ENCODE data around the gene PARP16. TPM values are rescaled to one million over a fixed set of nuclear protein-coding genes. Genes with fewer than 3 reads are reported as not detected.
"Not testable (repeated sequence)": the region's sequence is repeated elsewhere in the genome, so short reads cannot be mapped to it uniquely, and the experiment has no call there.

PARP16 gene
- total and polyA plus RNA-seq, 4 experiments from 2014 or later, result 20.8 to 27.2 (median 24.2) TPM

DNA sequence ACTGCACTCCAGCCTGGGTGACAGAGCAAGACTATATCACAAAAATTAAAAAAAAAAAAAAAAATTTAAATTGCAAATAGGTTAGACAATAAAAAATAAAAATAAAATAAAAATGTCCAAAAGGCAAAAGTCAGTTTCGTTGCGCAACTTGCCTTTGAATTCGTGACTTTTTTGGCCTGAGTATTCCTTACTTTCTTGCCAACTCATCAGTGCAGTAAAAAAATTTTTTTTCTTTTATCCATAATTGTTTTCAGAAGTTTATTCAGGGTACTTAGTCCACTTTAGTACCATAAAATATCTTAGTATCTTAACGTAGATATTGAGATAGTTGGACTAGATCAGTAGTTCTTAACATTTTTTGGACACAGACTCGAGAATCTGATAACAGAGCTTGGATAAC lies 53.0 kb downstream of the PARP16 start:
- H3K9me3 ChIP-seq (ENCODE audit: control insufficient read depth in 1 of 2, low read length in 2 of 2), result no peaks in the 10 kb centered on the region
- CTCF ChIA-PET (ENCODE audit: partially characterized antibody), result no interaction called here
- no peaks in the 10 kb centered on the region for H3K4me1 ChIP-seq (ENCODE audit: insufficient read depth, low read length)
- H3K4me1 Mint-ChIP-seq, result no peaks in the 10 kb centered on the region
- H3K27ac ChIP-seq (ENCODE audit: low read depth, low read length), result no peak overlapping the region
- no peak for DNase-seq
- peaks cover 0 to 3% (median 0%) of the 10 kb centered on the region in 8 donors for H3K9me3 Mint-ChIP-seq
- no peaks in the 10 kb centered on the region for H3K27me3 ChIP-seq (ENCODE audit: insufficient read depth, low read length)
- H3K4me3 ChIP-seq (ENCODE audit: low read length in 2 of 2), result no peak overlapping the region
- intact Hi-C loops (cut with micrococcal nuclease), result no loop called here
- no peaks in the 10 kb centered on the region for H3K27me3 Mint-ChIP-seq
- no peak overlapping the region for H3K27ac Mint-ChIP-seq
- POLR2A ChIA-PET (ENCODE audit: partially characterized antibody), result no interaction called here
- H3K36me3 ChIP-seq (ENCODE audit: insufficient read depth, low read length), result no peaks in the 10 kb centered on the region
- no peaks in the 10 kb centered on the region for H3K36me3 Mint-ChIP-seq
- H3K4me3 Mint-ChIP-seq, result no peak overlapping the region

DNA sequence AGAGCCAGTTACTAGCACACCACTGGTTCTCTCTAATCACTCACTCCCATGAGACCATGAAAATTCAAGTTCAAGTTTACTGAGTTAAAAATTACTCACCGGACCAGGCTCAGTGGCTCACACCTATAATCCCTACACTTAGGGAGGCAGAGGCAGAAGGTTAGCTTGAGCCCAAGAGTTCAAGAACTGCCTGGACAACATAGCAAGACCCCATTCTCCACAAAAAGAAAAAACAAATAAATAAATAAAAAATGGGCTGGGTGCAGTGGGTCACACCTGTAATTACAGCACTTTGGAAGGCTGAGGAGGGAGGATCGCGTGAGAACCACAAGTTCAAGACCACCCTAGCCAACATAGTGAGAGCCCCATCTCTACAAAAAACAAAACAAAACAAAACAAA lies 54.2 kb downstream of the PARP16 start:
- no peaks in the 10 kb centered on the region for H3K36me3 ChIP-seq (ENCODE audit: insufficient read depth, low read length)
- ChIA-PET POLR2A (ENCODE audit: partially characterized antibody) (no interaction called here), CTCF (ENCODE audit: partially characterized antibody) (no interaction called here)
- no peaks in the 10 kb centered on the region for H3K9me3 ChIP-seq (ENCODE audit: control insufficient read depth in 1 of 2, low read length in 2 of 2)
- no peaks in the 10 kb centered on the region for H3K27me3 ChIP-seq (ENCODE audit: insufficient read depth, low read length)
- no peak overlapping the region for H3K27ac ChIP-seq (ENCODE audit: low read depth, low read length)
- H3K27ac Mint-ChIP-seq, result no peak overlapping the region
- no peak for DNase-seq
- no peaks in the 10 kb centered on the region for H3K36me3 Mint-ChIP-seq
- no peak overlapping the region for H3K4me3 Mint-ChIP-seq
- H3K4me1 Mint-ChIP-seq, result no peaks in the 10 kb centered on the region
- no peaks in the 10 kb centered on the region for H3K9me3 Mint-ChIP-seq
- intact Hi-C loops (cut with micrococcal nuclease), result no loop called here
- H3K27me3 Mint-ChIP-seq, result no peaks in the 10 kb centered on the region
- H3K4me3 ChIP-seq (ENCODE audit: low read length in 2 of 2), result no peak overlapping the region
- H3K4me1 ChIP-seq (ENCODE audit: insufficient read depth, low read length), result no peaks in the 10 kb centered on the region

DNA sequence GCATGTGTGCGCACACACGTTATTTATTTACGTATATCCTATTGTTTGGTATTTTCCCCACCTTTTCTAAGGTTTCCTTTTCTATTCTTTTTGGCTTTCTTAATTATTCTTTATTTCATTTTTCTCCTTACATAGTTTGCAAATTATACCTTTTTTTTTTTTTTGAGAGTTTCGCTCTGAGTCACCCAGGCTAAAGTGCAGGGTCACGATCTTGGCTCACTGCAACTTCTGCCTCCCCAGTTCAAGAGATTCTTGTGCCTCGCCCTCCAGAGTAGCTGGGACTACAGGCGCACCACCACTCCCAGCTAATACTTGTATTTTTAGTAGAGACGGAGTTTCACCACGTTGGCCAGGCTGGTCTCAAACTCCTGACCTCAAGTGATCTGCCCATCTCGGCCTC lies 55.4 kb downstream of the PARP16 start:
- no peaks in the 10 kb centered on the region for H3K4me1 Mint-ChIP-seq
- Histone ChIP-seq H3K27me3 (ENCODE audit: insufficient read depth, low read length) (no peaks in the 10 kb centered on the region), H3K36me3 (ENCODE audit: insufficient read depth, low read length) (no peaks in the 10 kb centered on the region), H3K4me1 (ENCODE audit: insufficient read depth, low read length) (no peaks in the 10 kb centered on the region), H3K27ac (ENCODE audit: low read depth, low read length) (no peak overlapping the region), H3K4me3 (ENCODE audit: low read length in 2 of 2) (no peak overlapping the region), H3K9me3 (ENCODE audit: control insufficient read depth in 1 of 2, low read length in 2 of 2) (no peaks in the 10 kb centered on the region)
- H3K27ac Mint-ChIP-seq, result no peak overlapping the region
- POLR2A ChIA-PET (ENCODE audit: partially characterized antibody), result no interaction called here
- intact Hi-C loops (cut with micrococcal nuclease), result no loop called here
- H3K27me3 Mint-ChIP-seq, result no peaks in the 10 kb centered on the region
- CTCF ChIA-PET (ENCODE audit: partially characterized antibody), result no interaction called here
- no peak overlapping the region for H3K4me3 Mint-ChIP-seq
- no peaks in the 10 kb centered on the region for H3K9me3 Mint-ChIP-seq
- no peak for DNase-seq
- H3K36me3 Mint-ChIP-seq, result no peaks in the 10 kb centered on the region

DNA sequence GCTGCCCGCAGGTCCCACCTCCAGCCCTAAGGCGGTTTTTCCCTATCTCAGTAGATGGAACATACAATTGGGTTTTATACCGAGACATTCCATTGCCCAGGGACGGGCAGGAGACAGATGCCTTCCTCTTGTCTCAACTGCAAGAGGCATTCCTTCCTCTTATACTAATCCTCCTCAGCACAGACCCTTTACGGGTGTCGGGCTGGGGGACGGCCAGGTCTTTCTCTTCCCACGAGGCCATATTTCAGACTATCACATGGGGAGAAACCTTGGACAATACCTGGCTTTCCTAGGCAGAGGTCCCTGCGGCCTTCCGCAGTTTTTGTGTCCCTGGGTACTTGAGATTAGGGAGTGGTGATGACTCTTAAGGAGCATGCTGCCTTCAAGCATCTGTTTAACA lies 59.8 kb downstream of the PARP16 start:
- H3K4me1 Mint-ChIP-seq; POLR2A ChIA-PET (ENCODE audit: partially characterized antibody); H3K4me1 ChIP-seq (ENCODE audit: insufficient read depth, low read length); DNase-seq; H3K36me3 Mint-ChIP-seq; H3K9me3 Mint-ChIP-seq; H3K27me3 Mint-ChIP-seq; intact Hi-C loops (cut with micrococcal nuclease); H3K27me3 ChIP-seq (ENCODE audit: insufficient read depth, low read length); CTCF ChIA-PET (ENCODE audit: partially characterized antibody); H3K27ac ChIP-seq (ENCODE audit: low read depth, low read length); H3K4me3 ChIP-seq (ENCODE audit: low read length in 2 of 2); H3K36me3 ChIP-seq (ENCODE audit: insufficient read depth, low read length); H3K27ac Mint-ChIP-seq; H3K9me3 ChIP-seq (ENCODE audit: control insufficient read depth in 1 of 2, low read length in 2 of 2); H3K4me3 Mint-ChIP-seq: not testable (repeated sequence)

DNA sequence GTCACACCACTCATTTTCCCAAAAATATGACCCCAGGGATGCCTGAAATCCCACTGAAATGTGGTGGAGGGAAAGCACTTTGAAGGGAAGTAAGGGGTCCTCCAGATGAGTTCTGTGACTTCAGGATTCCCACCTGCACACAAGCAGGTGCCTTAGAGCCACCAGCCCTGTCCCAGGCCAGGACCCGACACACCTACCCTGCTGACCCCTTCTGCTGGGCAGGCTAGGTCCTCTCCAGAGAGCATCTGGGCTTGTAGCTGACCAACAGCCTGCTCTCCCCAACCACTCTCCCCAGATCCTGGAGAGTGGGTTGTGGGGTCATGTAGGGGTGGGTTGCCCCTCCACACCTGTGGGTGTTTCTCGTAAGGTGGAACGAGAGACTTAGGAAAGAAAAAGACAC lies 60.5 kb downstream of the PARP16 start:
- no peak overlapping the region for H3K4me3 ChIP-seq (ENCODE audit: low read length in 2 of 2)
- no peaks in the 10 kb centered on the region for H3K9me3 Mint-ChIP-seq

DNA sequence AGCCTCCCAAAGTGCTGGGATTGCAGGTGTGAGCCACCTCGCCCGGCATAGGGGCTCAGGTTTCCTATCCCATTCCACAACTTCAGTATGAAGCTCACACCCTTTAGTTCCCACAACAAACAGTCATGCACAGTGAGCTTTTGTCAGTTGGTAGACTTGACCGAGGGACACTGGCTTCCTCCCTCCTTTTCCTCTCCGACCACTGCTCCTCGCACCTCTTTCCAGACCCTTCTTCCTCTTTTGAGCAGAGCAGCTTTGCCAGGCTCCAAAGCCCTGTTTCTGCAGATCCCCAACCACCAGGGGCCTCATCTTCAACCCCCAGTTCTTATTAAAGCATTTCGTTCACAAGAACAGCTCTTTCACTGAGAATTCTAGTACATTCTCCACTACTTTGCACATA lies 62.7 kb downstream of the PARP16 start:
- Mint-ChIP-seq H3K4me1 (peaks cover 0 to 2% (median 0%) of the 10 kb centered on the region in 4 donors), H3K27ac (no peak overlapping the region), H3K27me3 (no peaks in the 10 kb centered on the region), H3K9me3 (no peaks in the 10 kb centered on the region), H3K4me3 (no peak overlapping the region), H3K36me3 (no peaks in the 10 kb centered on the region)
- Histone ChIP-seq H3K9me3 (ENCODE audit: control insufficient read depth in 1 of 2, low read length in 2 of 2) (no peaks in the 10 kb centered on the region), H3K4me1 (ENCODE audit: insufficient read depth, low read length) (no peaks in the 10 kb centered on the region), H3K27ac (ENCODE audit: low read depth, low read length) (no peak overlapping the region), H3K36me3 (ENCODE audit: insufficient read depth, low read length) (no peaks in the 10 kb centered on the region), H3K4me3 (ENCODE audit: low read length in 2 of 2) (no peak overlapping the region), H3K27me3 (ENCODE audit: insufficient read depth, low read length) (no peaks in the 10 kb centered on the region)
- CTCF ChIA-PET (ENCODE audit: partially characterized antibody), result no interaction called here
- POLR2A ChIA-PET (ENCODE audit: partially characterized antibody), result no interaction called here
- intact Hi-C loops (cut with micrococcal nuclease), result no loop called here
- no peak for DNase-seq

More for the DNA sequence above, 60.5 kb downstream of the PARP16 start:
- intact Hi-C loops (cut with micrococcal nuclease), result no loop called here
- DNase-seq, result no peak
- Histone ChIP-seq H3K36me3 (ENCODE audit: insufficient read depth, low read length) (no peaks in the 10 kb centered on the region), H3K27ac (ENCODE audit: low read depth, low read length) (no peak overlapping the region), H3K9me3 (ENCODE audit: control insufficient read depth in 1 of 2, low read length in 2 of 2) (no peaks in the 10 kb centered on the region), H3K4me1 (ENCODE audit: insufficient read depth, low read length) (no peaks in the 10 kb centered on the region), H3K27me3 (ENCODE audit: insufficient read depth, low read length) (no peaks in the 10 kb centered on the region)
- Mint-ChIP-seq H3K4me3 (no peak overlapping the region), H3K36me3 (no peaks in the 10 kb centered on the region), H3K27ac (no peak overlapping the region), H3K4me1 (no peaks in the 10 kb centered on the region), H3K27me3 (no peaks in the 10 kb centered on the region)
- ChIA-PET CTCF (ENCODE audit: partially characterized antibody) (no interaction called here), POLR2A (ENCODE audit: partially characterized antibody) (no interaction called here)

DNA sequence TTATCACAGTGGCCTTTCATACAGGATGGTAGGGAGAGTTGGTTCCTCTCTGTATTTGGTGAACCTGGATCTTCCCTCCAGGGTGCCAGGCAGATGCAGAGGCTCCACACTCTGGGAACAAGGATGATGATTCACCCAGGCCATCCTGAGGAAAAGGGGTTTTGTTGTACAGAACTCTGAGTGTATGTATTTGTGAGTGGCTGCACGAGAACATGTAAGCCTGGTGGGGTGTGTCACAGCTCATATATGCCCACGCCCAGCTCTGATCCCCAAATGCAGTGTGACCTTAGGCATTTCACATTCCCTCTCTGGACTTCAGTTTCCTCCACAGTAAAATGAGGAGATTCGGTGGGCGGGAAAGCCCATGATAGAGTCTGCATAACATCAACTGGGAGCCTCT lies 63.8 kb downstream of the PARP16 start:
- H3K9me3 Mint-ChIP-seq, result peaks cover 0 to 2% (median 0%) of the 10 kb centered on the region in 8 donors
- H3K36me3 Mint-ChIP-seq, result no peaks in the 10 kb centered on the region
- no peaks in the 10 kb centered on the region for H3K36me3 ChIP-seq (ENCODE audit: insufficient read depth, low read length)
- DNase-seq, result no peak
- no peak overlapping the region for H3K4me3 ChIP-seq (ENCODE audit: low read length in 2 of 2)
- H3K27me3 ChIP-seq (ENCODE audit: insufficient read depth, low read length), result no peaks in the 10 kb centered on the region
- H3K4me1 Mint-ChIP-seq, result peaks cover 0 to 4% (median under 1%) of the 10 kb centered on the region in 4 donors
- H3K9me3 ChIP-seq (ENCODE audit: control insufficient read depth in 1 of 2, low read length in 2 of 2), result no peaks in the 10 kb centered on the region
- ChIA-PET POLR2A (ENCODE audit: partially characterized antibody) (no interaction called here), CTCF (ENCODE audit: partially characterized antibody) (no interaction called here)
- H3K4me3 Mint-ChIP-seq, result no peak overlapping the region
- no peak overlapping the region for H3K27ac ChIP-seq (ENCODE audit: low read depth, low read length)
- no peaks in the 10 kb centered on the region for H3K27me3 Mint-ChIP-seq
- peak overlapping the region in 1 of 7 donors; percentile 12 for H3K27ac Mint-ChIP-seq
- H3K4me1 ChIP-seq (ENCODE audit: insufficient read depth, low read length), result no peaks in the 10 kb centered on the region
- intact Hi-C loops (cut with micrococcal nuclease), result no loop called here

DNA sequence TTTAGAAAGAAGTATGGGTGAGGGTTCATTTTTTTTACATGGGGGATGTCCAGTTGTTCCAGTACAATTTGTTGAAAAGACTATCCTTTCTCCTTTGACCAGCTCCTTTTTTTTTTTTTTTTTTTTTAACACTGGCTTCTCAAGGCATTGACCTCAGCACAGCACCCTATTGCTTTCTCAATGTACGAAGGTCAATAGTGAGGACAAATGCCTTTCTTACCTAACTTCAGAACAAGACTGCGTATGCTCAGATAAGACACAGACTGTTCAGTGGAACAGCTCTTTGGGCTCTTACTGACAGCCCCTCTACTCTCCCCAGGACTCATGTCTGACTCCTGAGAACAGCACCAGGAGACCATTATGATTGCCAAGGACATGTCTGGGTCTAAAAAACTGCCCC lies 65.0 kb downstream of the PARP16 start:
- POLR2A ChIA-PET (ENCODE audit: partially characterized antibody), result no interaction called here
- CTCF ChIA-PET (ENCODE audit: partially characterized antibody), result interaction anchor here (0.9 kb wide), 1 partner anchor 49 kb away, joined by 3 read pairs; no protein-coding TSS in a partner anchor
- no peaks in the 10 kb centered on the region for H3K27me3 ChIP-seq (ENCODE audit: insufficient read depth, low read length)

More for the DNA sequence above, 65.0 kb downstream of the PARP16 start:
- Mint-ChIP-seq H3K27me3 (no peaks in the 10 kb centered on the region), H3K36me3 (no peaks in the 10 kb centered on the region), H3K9me3 (peaks cover 0 to 2% (median 0%) of the 10 kb centered on the region in 8 donors), H3K4me3 (no peak overlapping the region), H3K27ac (no peak overlapping the region), H3K4me1 (peaks cover 0 to 4% (median 2%) of the 10 kb centered on the region in 4 donors)
- Histone ChIP-seq H3K9me3 (ENCODE audit: control insufficient read depth in 1 of 2, low read length in 2 of 2) (no peaks in the 10 kb centered on the region), H3K27ac (ENCODE audit: low read depth, low read length) (no peak overlapping the region), H3K36me3 (ENCODE audit: insufficient read depth, low read length) (no peaks in the 10 kb centered on the region), H3K4me1 (ENCODE audit: insufficient read depth, low read length) (no peaks in the 10 kb centered on the region), H3K4me3 (ENCODE audit: low read length in 2 of 2) (no peak overlapping the region)
- DNase-seq, result no peak
- intact Hi-C loops (cut with micrococcal nuclease), result no loop called here
